GM19438 (cell line): ENCODE measurements around the gene ZNF618.

ENCODE experiments used
- ATAC-seq: cut with Tn5 transposase; IDR thresholded peaks from one replicate; pipeline ENCODE4 v1.9.1; 2021; ENCODE audit warnings: low read depth; ENCODE audit not compliant: unreplicated experiment

Gene ZNF618

DNA sequence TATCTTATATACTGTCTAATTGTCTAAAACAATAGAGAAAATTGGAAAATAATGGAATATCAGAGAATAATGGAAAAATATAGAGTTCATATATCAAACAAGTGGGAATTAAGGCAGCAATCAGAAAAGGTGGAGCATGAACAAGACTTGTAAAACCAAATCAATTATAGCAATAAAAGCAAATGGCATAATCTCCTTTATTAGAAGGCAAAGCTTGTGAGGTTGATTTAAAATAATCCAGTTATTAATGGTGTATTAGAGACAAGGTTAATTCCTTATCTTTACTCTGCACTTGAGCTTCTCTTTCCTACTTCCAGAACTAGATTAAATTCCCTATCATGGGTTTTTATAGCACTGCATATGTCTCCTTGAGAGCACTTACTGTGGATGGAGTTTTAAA lies 137.9 kb downstream of the ZNF618 start:
- no peak for ATAC-seq

DNA sequence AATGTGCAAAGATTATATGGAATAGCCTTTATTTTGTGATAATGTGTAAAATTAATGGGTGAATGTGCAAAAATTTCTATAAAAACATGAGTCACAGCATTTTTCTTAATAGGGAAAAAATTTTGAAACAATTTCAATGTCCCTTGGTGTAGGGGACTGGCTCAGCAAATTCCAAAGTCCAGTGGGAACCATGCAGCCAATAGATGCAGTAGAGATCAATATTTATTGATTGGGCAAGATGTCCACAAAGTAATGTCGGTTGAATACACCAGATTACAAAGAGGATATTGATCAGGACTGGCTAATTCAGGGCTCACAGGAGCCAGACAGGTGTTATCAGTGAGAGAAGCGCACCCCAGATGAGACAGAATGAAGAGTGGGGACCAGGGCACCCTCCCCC lies 139.5 kb downstream of the ZNF618 start:
- ATAC-seq, result no peak

DNA sequence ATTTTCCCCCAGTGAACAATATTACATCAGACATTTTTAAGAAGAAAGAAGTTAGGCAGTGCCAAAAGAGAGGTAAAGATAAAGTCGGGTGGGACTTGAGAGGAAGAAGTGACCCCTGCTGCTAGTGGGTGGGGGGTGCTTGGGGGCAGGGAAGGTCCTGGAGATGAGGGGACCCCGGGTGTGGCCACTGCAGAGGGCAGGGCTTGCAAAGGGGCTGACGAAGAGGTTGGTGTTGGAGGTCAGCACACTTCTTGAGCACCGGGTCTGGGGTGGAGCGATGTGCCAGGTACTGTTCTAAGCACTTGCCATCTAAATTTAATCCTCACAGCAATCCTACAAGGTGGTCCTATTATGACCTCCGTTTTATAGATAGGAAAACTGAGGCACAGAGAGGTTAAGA lies 140.0 kb downstream of the ZNF618 start:
- no peak for ATAC-seq

DNA sequence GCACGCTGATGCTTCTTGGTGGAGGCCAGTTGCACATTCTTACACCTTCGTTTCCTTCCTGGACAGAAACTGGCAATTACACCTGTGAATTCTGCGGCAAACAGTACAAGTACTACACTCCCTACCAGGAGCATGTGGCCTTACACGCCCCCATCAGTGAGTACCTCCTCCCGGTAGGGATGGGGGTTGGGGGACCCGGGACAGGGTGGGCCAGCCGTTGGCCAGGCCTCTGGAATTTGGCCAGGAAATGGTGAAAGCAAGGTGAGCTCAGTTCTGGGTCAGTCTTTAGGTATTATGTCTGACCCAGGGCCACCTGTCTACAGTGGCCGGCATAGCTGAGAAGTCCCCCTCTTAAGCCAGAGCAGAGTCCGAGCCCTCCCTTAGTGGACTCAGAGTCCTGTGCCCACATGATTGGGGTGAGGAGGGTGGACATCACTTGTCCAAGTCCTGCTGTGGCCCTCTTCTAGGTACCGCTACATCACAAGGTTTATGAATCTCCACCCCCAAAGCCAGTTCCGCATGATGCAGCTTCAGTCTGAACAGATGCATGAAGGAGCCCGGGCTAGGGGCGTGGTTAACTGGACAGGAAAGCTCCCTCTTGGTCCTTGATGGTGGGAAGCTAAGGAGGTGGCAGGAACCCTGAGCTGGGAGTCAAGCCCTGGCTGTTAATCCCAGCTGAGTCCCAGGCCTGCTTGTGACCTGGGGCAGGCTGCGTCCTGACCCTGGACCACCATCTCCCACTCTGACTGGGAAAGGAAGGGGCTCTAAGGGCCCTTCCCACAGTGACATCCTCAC lies 140.7 kb downstream of the ZNF618 start:
- ATAC-seq, result no peak

DNA sequence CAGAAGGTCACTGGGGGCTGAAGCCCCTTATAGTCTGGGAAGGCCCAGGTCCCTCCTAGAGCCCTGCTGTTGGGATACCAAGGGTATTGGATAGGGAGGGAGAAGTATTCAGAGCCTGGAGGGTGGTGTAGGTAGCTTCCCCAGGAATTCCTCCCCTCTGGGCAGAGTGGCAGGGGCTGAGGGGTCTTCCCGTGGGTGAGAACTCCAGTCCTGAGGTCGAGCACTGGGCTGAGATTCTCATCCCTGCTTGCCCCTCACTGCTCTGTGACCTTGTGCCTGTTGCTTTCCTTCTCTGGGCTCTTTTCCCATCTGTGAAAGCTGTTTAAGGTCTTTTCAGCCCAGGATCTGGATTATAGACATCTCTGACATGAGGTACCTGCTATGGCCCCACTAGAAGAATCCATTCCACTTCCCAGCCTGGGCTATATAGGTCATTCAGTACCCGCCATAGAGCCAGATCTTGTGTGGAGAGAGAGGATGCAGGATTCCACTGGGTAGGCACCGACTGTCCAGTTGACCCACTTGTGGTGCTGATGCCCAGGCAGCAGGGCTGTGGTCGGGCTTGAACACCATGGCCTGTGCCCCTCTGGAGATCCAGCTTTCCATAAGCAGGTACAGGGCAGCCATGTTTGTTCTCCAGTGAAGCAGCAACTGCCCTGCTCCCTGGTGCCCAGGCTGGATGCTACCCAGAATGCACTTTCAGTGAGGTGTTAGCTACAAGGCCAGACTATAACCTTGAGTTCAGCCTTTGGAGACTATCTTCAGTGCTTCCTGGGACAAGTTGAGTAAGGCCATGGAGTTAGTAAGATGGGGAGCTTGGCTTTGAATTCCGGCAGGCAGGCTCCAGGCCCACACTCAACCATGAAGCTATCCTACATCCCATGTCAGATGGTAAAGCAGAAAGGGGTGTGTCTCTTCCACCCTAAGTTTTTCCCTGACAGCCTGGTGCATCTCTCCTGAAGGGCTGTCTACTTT lies 141.9 kb downstream of the ZNF618 start:
- no peak for ATAC-seq

DNA sequence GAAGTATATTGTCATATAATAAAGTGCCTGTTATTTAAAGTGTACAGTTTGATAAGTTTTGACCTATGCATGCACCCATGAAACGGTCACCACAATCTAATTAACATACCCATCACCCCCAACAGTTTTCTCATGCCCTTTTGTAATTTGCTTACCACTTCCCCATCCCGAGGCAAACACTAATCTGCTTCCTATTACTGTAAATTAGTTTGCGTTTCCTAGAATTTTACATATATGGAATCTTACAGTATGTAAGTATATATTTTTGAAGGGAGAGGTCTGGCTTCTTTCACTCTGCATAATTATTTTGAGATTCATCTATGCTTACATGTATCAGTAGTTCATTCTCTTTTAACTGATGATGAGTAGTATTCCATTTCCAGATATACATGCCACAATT lies 145.5 kb downstream of the ZNF618 start:
- no peak for ATAC-seq

DNA sequence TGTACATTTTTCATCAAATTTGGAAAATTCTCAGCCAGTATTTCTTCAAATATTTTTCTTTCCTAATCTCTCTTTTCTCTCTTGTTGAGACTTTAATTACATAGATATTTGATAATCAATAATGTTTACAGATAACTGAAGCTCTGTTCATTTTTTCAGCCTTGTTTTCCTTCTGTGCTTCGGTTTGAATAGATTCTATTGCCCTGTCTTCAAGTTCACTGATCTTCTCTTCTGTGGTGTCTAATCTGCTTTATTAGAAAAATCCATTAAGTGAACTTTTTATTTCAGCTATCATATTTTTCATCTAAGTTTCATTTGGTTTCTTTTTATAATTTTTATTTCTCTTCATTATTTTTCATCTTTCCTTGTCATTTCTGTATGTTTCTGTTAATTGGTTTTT lies 147.9 kb downstream of the ZNF618 start:
- ATAC-seq, result no peak

DNA sequence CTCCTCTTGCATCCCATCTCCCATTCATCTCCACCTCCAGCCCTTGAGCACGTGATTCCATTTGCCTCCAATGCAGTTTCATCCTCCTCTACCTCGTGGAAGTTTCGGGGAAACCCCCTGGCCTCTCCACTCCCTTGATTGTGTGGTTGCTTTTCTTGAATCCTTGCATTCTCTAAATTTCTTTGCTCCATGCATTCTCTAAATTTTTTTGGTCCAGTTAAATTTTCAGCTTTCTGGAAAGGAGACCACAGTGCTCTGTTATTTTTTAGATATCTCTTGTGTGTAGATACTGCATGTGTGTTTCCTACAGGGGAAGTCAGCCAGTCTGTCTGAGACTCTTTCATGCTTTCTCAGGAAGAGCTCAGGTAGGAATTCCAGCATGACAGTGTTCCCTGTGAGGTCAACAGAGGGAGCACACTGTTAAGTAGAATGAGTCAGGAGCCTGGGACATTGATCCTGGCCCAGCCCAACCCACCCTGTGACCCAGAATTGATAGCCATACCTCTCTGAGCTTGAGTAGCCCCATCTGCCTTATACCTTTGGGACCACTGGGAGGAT lies 149.2 kb downstream of the ZNF618 start:
- no peak for ATAC-seq

DNA sequence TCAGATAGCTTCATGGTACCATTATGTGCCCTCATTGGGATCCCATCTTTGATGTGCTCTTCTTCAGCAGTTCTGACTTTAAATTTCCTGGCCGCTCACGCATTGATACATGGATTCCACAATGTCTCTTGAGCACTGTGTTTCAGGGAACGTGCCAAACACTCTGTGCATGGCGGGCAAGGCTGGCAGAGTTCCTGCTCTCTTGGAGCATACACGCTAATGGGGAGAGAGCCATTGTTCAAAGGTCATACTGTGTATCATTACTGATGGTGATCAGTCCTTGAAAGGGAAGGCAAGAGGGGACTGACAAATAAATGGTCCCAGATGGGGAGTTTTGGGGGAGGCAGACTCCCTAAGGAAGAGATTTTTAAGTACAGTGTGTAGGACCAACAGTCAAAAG lies 149.7 kb downstream of the ZNF618 start:
- no peak for ATAC-seq

DNA sequence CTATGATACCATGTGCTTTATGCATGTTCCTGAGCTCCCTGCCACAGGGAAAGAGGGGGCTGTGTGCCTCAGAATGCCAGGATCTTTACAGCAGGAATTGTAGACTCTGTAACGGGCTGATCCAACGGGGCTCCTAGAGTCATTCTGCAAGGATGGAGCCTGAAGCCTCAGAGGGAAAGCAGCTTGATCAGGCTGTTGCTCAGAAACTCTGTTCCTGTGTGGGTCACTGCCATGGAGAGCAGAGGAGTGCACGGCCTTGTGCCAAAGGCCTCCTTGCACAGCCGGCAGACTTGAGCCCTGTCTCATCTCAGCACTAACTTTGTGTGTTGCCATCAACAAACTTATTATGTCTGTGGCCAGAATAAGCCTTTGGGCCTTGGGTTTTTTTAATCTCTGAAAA lies 150.2 kb downstream of the ZNF618 start:
- ATAC-seq, result no peak

DNA sequence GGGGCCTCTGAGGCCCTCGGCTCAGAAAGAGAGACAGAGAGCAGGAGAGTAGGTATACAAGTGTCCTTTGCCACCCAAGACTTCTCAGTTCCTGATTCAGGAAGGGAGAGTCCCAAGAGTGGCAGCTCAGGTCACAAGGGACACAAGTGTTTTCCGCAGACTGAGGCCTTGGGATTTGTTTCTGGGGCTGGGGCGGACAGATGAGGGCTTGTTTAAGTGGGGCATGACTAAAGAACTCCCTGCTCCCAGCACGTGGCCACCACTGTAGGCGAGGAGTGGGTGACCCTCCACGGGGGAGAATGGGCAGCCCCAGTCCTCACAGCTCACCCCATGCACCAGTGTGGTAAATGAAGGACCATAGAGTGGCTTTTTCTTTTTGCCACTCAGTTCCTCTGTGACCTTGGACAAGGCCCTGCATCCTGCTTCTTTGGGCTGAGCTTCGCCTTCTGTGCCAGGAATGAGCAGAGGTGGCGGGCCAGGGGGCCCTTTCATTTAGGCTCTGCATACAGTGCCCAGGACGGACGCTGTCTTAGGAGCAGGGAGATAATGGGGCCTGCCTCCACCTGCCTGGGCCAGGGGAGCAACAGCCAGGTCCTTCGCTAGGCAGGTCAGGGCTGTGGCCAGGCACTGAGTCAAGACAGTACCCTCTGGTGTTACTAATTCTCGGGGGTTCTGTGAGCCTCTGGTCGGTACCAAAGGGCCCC lies 151.2 kb downstream of the ZNF618 start:
- no peak for ATAC-seq

DNA sequence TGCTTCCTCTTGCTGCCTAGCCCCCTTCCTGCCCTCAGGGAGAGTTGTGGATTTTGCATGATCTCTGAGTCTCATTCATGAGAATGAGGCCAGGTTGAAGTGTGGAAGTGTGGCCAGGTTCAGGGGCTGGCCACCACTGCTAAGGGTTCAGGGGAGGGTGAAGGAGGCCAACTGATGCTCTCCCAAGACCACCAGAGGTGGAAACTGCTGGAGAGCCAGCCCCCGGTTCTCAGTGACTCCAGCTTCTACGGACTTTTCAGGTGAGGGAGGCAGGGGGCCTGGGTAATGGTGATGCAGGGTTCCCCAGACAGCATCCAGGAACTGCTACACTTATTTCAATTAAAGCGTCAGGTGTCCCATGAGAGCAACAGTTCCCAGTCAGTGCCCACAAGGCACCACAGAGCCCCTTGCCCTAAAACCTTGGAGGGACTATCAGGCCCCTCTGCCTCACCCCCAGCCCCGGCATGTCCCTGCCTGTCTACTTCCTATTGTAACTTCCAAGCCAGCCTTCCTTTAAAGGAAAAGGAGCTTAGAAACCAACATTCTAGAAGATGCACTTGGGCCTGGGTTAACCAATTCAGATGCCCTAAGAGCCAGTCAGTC lies 151.9 kb downstream of the ZNF618 start:
- no peak for ATAC-seq

DNA sequence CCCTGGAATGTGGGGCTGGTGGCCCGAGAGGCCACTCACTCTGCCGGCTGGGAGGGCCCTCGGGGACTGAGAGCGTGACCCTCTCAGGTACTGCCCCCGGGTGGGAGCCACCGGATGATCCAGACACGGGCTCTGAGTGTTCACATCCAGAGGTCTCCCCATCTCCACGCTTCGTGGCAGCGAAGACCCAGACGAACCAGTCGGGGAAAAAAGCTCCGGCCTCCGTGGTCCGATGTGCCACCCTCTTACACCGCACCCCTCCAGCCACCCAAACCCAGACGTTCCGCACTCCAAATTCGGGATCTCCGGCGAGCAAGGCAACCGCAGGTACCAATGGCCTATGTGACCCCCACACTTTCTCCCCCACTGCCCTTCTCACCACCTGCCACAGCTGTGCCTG lies 152.5 kb downstream of the ZNF618 start:
- no peak for ATAC-seq

DNA sequence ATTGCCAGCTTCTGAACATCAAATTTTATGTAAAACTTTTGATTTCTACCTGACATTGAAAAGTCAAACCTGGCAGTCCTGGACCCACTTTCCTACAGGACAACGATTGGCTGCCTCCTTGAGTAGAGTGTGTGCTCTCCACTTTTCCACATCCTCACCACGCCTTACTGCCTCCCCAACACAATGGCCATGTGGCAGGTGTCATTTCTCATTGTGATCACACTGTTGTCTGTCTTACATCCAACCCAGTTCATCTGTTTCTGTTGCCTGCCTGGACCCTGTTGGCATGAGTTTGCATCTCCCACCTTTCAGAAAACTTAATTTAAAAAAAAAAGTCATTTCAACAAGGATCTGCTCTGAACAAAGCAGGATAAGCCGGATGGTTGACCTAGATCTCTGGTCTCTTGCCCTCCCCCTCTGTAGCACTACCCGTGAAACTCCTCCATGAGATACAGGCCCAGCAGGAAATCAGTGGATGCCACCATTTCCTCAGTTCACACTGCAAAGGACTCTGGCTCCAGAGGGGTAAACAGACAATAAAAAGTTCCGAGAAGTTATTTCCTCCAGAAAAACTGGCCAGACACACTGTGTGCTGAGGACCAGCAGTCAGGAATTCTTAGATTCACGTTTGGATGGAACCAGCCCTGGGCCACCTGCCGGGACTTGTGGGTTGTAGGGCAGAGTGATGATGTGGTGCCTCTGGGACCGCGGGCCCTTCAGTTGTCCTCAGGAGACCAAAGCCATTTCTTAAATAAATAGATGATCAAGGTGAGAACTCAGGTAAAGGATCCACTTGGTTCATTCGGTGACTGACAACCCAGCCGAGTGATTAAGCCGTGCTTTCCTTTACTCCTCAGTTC lies 153.4 kb downstream of the ZNF618 start:
- no peak for ATAC-seq

DNA sequence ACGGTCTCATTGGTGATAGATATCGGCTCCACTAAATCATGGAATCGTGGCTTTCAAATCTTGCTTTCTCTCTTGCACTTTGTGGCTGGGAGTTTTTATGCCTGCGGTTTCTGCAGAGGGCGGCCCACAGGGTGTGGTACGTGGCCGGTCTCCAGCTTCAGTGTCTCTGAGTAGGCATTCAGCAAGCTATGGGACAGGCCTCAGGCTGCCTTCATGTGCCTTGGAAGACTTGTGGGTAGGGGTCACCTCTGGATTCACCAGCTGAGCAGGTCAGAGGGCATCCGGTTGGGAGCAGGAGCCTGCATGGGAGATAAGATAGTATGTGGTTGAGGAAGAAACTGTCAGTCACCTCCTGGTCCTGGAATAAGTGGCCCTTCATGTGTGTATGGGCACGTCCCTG lies 154.3 kb downstream of the ZNF618 start:
- no peak for ATAC-seq

DNA sequence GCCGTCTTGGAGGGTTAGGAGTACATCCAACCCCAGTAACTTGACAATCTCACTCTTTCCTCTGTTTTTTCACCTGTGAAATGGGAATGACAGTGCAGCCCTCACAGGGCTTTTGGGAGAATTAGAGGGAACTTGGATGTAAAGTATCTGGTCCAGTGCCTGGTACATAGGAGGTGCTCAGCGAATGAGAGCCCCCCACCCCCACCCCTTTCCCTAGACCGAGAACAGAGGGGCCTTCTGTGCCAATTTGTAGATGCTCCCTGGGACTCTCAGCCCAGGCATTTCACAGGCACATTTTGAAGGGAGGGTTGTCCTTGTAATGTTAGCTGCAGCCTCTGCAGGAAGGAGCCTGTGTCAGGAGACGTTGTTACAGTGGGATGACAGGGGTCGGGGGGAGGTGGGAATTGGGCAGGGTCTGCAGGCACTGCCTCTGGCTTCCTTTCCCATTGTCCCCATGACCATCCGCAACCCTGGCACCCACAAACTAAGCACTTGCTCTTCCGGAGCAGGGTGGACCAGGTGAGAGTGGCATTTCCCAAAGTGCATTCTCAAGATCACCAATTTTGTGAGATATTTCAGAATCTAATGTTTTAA lies 155.0 kb downstream of the ZNF618 start:
- no peak for ATAC-seq

DNA sequence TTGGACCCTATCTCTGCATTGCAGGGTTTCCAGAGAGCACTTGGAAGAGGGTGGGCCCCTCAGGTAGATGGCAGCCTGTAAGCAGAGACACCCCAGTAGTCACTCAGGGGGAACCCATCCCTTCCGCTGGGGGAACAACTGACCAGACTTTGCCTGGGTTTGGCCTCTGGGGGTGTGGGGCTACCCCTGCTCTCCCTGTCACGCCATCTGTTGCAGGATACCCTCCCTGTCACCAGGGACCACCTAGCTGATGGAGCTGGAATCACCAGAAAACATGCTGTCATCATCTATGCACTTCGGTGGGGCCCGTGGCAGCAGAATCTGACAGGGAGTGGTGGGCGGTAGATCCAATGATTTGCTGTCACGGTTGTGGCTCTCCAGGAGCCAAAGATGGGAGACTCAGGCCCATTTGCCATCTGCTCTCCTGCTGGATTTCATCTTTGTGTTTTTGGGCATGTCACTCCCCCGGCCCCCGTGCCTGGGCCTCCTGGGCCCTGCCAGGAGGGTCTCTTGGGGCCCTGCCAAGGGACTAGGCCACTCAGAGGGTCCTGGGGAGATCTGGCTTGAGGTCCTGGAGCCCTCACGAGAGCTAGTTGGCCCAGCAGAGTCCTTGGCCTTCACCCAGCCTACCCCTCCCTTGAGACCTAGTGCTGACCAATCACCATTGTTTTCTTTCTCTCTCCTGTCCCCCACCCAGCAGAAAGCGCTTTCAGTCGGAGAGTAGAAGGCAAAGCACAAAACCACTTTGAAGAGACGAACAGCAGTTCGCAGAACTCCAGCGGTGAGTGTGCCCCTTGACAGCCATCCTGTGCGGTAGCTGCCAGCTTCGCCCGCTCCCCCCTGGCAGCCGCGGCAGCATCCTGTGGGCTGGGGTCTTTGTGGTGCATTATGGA lies 156.1 kb downstream of the ZNF618 start:
- ATAC-seq, result no peak
